Glutamatergic neuron (in vitro differentiated cells): ENCODE results near the gene PTH2. TPM values are rescaled to one million over a fixed set of nuclear protein-coding genes. Genes with fewer than 3 reads are reported as not detected.
"Not testable (repeated sequence)": the region's sequence is repeated elsewhere in the genome, so short reads cannot be mapped to it uniquely, and the experiment has no call there.

Experiments used
- DNase-seq: peaks from one replicate; pipeline ENCODE4 v3.0.0; 2022
- H3K27ac Mint-ChIP-seq: one replicate; pipeline ENCODE4 v1.8.0; 2020; ENCODE audit warnings: mild to moderate bottlenecking, mixed read lengths, inconsistent platforms; ENCODE audit not compliant: unreplicated experiment
- H3K27me3 Mint-ChIP-seq: one replicate; pipeline ENCODE4 v1.8.0; 2020; ENCODE audit warnings: mild to moderate bottlenecking, moderate library complexity, mixed read lengths, inconsistent platforms; ENCODE audit not compliant: unreplicated experiment
- H3K36me3 Mint-ChIP-seq: one replicate; pipeline ENCODE4 v1.8.0; 2020; ENCODE audit warnings: mild to moderate bottlenecking, mixed read lengths, inconsistent platforms; ENCODE audit not compliant: unreplicated experiment
- H3K4me1 Mint-ChIP-seq: one replicate; pipeline ENCODE4 v1.8.0; 2020; ENCODE audit warnings: mild to moderate bottlenecking, low read depth, mixed read lengths, inconsistent platforms; ENCODE audit not compliant: unreplicated experiment
- H3K4me3 Mint-ChIP-seq: one replicate; pipeline ENCODE4 v1.8.0; 2020; ENCODE audit warnings: mild to moderate bottlenecking, mixed read lengths, inconsistent platforms; ENCODE audit not compliant: unreplicated experiment
- H3K9me3 Mint-ChIP-seq: one replicate; pipeline ENCODE4 v1.8.0; 2020; ENCODE audit warnings: mild to moderate bottlenecking, moderate library complexity, mixed read lengths, inconsistent platforms; ENCODE audit not compliant: unreplicated experiment
- total RNA-seq: library from RNA; stranded (reverse); fragmentation: NEBNext Ultra II Directional; extraction: Animal tissue kit (Norgen Biotek cat#: 25700); gene quantifications from one replicate; pipeline ENCODE4 v1.2.1, GENCODE V29; 2021; ENCODE audit not compliant: unreplicated experiment
- TF ChIP-seq, protein P1 (sequence below): fragments of 200-600 bp; sonication (generic); IDR thresholded peaks from one replicate; pipeline ENCODE4 v1.5.0; 2021; ENCODE audit not compliant: partially characterized antibody, unreplicated experiment

Gene PTH2
- total RNA-seq, 1 donor from 2014 or later: 2.5 TPM

DNA sequence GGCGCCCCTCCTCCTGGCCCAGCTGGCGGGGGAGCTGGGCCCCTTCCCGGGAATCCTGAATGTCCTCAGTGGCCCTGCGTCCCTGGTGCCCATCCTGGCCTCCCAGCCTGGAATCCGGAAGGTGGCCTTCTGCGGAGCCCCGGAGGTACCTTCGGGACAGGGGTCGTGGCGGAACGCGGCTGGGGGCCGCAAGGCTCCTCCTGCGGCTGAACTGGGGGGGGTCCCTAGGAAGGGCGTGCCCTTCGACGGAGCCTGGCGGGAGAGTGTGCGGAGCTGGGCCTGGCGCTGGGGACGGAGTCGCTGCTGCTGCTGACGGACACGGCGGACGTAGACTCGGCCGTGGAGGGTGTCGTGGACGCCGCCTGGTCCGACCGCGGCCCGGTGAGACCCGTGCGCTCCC is 38.4 kb upstream of the PTH2 start:
- Mint-ChIP-seq H3K27ac (no peak overlapping the region), H3K27me3 (no peaks in the 10 kb centered on the region), H3K4me1 (no peaks in the 10 kb centered on the region), H3K4me3 (no peak overlapping the region), H3K36me3 (no peaks in the 10 kb centered on the region), H3K9me3 (peaks cover 2% of the 10 kb centered on the region)
- DNase-seq: no peak
- TF ChIP-seq, protein P1, sequence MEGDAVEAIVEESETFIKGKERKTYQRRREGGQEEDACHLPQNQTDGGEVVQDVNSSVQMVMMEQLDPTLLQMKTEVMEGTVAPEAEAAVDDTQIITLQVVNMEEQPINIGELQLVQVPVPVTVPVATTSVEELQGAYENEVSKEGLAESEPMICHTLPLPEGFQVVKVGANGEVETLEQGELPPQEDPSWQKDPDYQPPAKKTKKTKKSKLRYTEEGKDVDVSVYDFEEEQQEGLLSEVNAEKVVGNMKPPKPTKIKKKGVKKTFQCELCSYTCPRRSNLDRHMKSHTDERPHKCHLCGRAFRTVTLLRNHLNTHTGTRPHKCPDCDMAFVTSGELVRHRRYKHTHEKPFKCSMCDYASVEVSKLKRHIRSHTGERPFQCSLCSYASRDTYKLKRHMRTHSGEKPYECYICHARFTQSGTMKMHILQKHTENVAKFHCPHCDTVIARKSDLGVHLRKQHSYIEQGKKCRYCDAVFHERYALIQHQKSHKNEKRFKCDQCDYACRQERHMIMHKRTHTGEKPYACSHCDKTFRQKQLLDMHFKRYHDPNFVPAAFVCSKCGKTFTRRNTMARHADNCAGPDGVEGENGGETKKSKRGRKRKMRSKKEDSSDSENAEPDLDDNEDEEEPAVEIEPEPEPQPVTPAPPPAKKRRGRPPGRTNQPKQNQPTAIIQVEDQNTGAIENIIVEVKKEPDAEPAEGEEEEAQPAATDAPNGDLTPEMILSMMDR: no peak

DNA sequence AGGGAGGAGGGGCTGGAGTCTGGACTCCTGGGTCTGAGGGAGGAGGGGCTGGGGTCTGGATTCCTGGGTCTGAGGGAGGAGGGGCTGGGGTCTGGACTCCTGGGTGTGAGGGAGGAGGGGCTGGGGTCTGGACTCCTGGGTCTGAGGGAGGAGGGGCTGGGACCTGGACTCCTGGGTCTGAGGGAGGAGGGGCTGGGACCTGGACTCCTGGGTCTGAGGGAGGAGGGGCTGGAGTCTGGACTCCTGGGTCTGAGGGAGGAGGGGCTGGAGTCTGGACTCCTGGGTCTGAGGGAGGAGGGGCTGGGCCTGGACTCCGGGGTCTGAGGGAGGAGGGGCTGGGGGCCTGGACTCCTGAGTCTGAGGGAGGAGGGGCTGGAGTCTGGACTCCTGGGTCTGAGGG is 37.9 kb upstream of the PTH2 start:
- not testable (repeated sequence) for H3K4me3 Mint-ChIP-seq, H3K4me1 Mint-ChIP-seq, H3K27me3 Mint-ChIP-seq, DNase-seq, H3K36me3 Mint-ChIP-seq, H3K9me3 Mint-ChIP-seq, H3K27ac Mint-ChIP-seq

DNA sequence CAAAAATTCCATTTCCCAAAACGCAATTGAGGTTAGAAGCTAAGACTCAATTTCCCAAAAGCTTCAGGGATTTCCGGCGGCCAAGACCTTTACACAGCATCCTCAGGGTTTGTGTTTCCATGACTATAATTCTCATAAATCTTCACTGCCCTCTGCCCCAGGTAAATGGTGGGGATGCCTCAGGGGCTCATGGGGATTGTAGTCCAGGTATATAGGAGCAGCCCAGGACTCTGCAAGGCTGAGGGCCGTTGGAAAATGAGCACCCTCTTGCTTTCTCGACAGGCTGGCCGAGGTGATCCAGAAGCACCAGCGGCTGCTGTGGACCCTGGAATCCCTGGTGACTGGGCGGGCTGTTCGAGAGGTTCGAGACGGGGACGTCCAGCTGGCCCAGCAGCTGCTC is 36.1 kb upstream of the PTH2 start:
- DNase-seq: no peak
- TF ChIP-seq, protein P1: no peak
- Mint-ChIP-seq H3K27ac (no peak overlapping the region), H3K36me3 (no peaks in the 10 kb centered on the region), H3K4me1 (peaks cover 2% of the 10 kb centered on the region), H3K27me3 (no peaks in the 10 kb centered on the region), H3K4me3 (no peak overlapping the region), H3K9me3 (peaks cover 2% of the 10 kb centered on the region)

DNA sequence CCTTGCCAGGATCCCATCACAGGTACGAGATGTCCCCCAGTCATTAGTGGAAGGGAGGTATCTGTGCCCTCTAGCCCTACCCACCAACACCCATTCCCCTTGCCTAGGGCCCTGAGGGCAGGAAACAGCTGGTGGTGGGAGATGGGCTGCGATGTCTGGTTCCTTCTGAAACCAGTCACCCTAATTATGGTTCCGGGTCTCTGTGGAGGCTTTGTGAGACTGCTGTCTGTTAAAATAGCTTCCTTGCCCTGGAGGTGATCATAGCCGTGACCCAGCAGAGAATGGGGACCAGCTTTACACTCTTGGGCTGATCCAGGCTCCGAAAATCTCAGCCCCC is 35.3 kb upstream of the PTH2 start:
- DNase-seq: no peak
- Mint-ChIP-seq H3K27me3 (peaks cover 2% of the 10 kb centered on the region), H3K36me3 (no peaks in the 10 kb centered on the region), H3K4me3 (no peak overlapping the region), H3K27ac (no peak overlapping the region), H3K4me1 (peaks cover 3% of the 10 kb centered on the region), H3K9me3 (peaks cover 4% of the 10 kb centered on the region)
- TF ChIP-seq, protein P1: no peak

DNA sequence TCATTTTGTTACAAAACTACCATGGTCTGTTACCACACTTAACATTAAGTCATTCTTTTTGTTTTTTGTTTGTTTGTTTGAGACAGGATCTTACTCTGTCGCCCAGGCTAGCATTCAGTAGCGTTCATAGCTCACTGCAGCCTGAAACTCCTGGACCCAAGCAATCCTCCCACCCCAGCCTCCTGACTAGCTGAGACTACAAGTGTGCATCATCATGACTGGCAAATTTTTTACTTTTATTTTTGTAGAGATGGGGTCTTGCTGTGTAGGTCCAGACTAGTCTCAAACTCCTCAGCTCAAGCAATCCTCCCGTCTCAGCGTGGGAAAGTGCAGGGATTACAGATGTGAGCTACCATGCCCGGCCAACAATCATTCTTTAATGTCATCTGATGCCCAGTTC is 33.1 kb upstream of the PTH2 start:
- no peak overlapping the region for H3K4me3 Mint-ChIP-seq
- H3K4me1 Mint-ChIP-seq: peaks cover 4% of the 10 kb centered on the region
- peaks cover 3% of the 10 kb centered on the region for H3K27me3 Mint-ChIP-seq

More for the DNA sequence above, 33.1 kb upstream of the PTH2 start:
- TF ChIP-seq, protein P1: no peak
- Mint-ChIP-seq H3K36me3 (no peaks in the 10 kb centered on the region), H3K27ac (no peak overlapping the region), H3K9me3 (peaks cover 6% of the 10 kb centered on the region)
- no peak for DNase-seq
